Measurements from ENCODE around the gene ZNF555. TPM values are rescaled to one million over a fixed set of nuclear protein-coding genes. Genes with fewer than 3 reads are reported as not detected.
A peak's percentile ranks its signal among the peaks of the same experiment; 100 is the strongest.

Gene ZNF555
- total RNA-seq, 3 donors from 2014 or later (not counting 1 experiment from before 2014, with no cell fraction given), result 2.0 to 4.6 (median 2.9) TPM

DNA sequence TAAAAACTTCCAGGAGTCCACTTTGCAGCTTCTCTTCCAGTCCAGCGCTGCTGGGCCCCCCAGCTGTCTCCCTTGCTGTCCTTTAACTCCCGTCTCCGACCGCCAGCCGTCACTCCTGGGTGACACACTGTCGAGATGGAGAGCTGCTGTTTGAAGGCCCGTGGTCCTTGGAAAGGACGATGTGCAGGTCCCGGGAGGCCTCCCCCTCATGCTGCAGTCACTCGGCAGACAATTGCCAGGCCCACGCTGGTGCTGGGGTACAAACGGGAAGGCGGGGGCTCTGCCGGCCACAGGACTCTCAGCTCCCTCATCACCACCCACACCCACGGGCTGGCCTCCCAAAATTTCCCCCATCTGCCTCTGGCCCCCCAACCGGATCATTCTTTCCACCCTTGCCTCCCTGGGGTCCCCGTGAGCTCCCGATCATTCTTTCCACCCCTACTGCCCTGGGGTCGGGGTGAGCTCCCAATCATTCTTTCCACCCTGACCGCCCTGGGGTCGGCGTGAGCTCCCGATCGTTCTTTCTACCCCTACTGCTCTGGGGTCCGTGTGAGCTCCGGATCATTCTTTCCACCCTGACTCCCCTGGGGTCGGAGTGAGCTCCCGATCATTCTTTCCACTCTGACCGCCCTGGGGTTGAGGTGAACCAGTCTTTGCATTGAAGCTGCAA lies 37.7 kb upstream of the ZNF555 start:
- H3K36me3 Mint-ChIP-seq, result no peaks in the 10 kb centered on the region
- intact Hi-C loops (cut with micrococcal nuclease), result no loop called here
- 96% methylated on average over 29 of the region's 29 CpGs for WGBS (ENCODE audit: insufficient coverage)
- no peak for ATAC-seq
- H3K4me1 ChIP-seq (ENCODE audit: control insufficient read depth, insufficient read depth, low read length), result no peaks in the 10 kb centered on the region
- H3K4me1 Mint-ChIP-seq, result peaks cover 7 to 11% of the 10 kb centered on the region in 2 donors
- TF ChIP-seq, protein P1, sequence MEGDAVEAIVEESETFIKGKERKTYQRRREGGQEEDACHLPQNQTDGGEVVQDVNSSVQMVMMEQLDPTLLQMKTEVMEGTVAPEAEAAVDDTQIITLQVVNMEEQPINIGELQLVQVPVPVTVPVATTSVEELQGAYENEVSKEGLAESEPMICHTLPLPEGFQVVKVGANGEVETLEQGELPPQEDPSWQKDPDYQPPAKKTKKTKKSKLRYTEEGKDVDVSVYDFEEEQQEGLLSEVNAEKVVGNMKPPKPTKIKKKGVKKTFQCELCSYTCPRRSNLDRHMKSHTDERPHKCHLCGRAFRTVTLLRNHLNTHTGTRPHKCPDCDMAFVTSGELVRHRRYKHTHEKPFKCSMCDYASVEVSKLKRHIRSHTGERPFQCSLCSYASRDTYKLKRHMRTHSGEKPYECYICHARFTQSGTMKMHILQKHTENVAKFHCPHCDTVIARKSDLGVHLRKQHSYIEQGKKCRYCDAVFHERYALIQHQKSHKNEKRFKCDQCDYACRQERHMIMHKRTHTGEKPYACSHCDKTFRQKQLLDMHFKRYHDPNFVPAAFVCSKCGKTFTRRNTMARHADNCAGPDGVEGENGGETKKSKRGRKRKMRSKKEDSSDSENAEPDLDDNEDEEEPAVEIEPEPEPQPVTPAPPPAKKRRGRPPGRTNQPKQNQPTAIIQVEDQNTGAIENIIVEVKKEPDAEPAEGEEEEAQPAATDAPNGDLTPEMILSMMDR (IDR thresholded peaks at IDR 0.05), result no peak
- peaks cover 9% of the 10 kb centered on the region for H3K36me3 ChIP-seq (ENCODE audit: control insufficient read depth, insufficient read depth, low read length)
- no peaks in the 10 kb centered on the region for H3K9me3 Mint-ChIP-seq
- H3K27me3 Mint-ChIP-seq (ENCODE audit: low read depth in 2 of 2), result no peaks in the 10 kb centered on the region
- no peak overlapping the region for H3K27ac Mint-ChIP-seq
- no peak for DNase-seq
- H3K27ac ChIP-seq (ENCODE audit: low read length), result no peak overlapping the region
- H3K9me3 ChIP-seq (ENCODE audit: control insufficient read depth, insufficient read depth, low read length), result no peaks in the 10 kb centered on the region
- H3K27me3 ChIP-seq (ENCODE audit: control insufficient read depth, insufficient read depth, low read length), result no peaks in the 10 kb centered on the region
- H3K4me3 Mint-ChIP-seq, result no peak overlapping the region
- no peak overlapping the region for H3K4me3 ChIP-seq (ENCODE audit: low read length)

DNA sequence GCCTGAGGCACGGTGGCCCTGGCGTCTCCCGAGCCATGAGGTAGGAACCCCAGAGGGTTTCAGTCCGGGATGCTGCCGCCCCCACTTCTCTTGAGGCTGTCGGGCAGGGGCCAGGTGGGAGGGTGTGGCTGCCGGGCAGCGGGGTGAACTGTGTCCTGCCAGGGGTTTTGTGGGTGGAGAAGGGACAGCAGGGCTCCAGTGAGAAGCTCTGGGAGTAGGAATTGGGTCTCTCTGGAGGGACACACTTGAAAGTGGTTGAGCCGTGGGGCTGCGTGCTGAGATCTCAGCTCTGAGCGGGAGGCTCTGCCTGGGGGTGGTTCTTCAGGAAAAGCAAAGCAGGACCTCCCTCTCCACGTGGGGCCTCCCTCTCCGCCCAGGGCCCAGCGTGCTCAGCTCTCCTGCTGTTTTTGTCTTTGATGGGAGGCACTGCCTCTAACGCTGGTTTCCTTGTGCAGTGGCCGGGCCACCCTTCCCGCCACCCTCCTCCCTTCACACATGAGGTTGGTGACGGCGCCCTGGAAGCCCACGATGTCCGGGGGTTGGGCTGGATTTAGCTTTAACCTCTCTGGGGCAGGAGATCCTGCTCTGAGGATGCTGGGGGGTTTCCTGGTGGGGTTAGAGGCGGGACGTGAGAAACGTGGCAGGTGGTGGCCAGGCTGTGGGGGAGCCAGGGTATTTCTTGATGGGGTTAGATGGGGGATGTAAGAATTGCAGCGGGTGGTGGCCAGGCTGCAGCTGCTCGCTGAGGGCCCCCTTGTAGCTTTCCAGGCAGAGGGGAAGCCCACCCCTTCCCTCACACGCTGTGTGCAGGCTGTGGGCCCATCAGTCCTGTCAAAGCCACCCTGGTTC lies 36.9 kb upstream of the ZNF555 start:
- ATAC-seq (peak in 1 of 3 donors; percentile 30), DNase-seq (no peak)
- Mint-ChIP-seq H3K27ac (no peak overlapping the region), H3K36me3 (no peaks in the 10 kb centered on the region), H3K4me1 (peaks cover 7 to 11% of the 10 kb centered on the region in 2 donors), H3K27me3 (ENCODE audit: low read depth in 2 of 2) (no peaks in the 10 kb centered on the region), H3K9me3 (no peaks in the 10 kb centered on the region), H3K4me3 (no peak overlapping the region)
- H3K27me3 ChIP-seq (ENCODE audit: control insufficient read depth, insufficient read depth, low read length), result no peaks in the 10 kb centered on the region
- no peak overlapping the region for H3K4me3 ChIP-seq (ENCODE audit: low read length)
- intact Hi-C loops (cut with micrococcal nuclease), result no loop called here
- H3K4me1 ChIP-seq (ENCODE audit: control insufficient read depth, insufficient read depth, low read length), result no peaks in the 10 kb centered on the region
- H3K36me3 ChIP-seq (ENCODE audit: control insufficient read depth, insufficient read depth, low read length), result peaks cover 13% of the 10 kb centered on the region
- TF ChIP-seq, protein P1 (IDR thresholded peaks at IDR 0.05), result no peak
- WGBS (ENCODE audit: insufficient coverage), result 82% methylated on average over 27 of the region's 27 CpGs
- H3K27ac ChIP-seq (ENCODE audit: low read length), result no peak overlapping the region
- H3K9me3 ChIP-seq (ENCODE audit: control insufficient read depth, insufficient read depth, low read length), result no peaks in the 10 kb centered on the region

DNA sequence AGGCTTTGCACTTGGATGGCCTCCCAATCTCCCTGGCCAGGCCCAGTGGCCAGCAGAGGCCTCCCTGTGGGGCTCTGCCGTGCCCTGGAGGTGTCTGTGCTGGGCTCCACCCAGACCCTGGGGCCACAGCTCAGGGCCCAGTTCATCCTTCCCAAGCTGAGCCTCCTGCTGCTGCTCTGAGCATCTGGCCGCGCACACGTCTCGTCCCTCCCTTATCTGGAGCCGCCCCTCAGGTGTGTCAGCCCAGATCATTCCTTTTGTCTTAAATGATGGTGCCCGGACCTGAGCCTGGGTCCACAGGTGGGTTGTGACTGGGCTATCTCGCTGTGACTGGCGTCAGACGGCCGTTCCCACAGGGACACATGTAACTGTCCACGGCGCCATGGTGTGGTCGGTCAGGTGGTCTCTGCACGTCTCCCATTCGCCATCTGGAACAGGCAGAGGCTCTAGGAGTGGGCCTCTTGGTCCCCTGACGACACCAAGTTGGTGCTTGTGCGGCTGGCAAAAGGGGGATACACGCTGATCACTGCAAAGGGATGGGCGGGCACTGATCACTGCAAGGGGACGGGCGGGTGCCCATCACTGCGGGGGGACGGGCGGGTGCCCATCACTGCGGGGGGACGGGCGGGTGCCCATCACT lies 35.9 kb upstream of the ZNF555 start:
- Mint-ChIP-seq H3K4me3 (no peak overlapping the region), H3K27ac (no peak overlapping the region), H3K9me3 (no peaks in the 10 kb centered on the region), H3K4me1 (peaks cover 7 to 11% of the 10 kb centered on the region in 2 donors), H3K27me3 (ENCODE audit: low read depth in 2 of 2) (no peaks in the 10 kb centered on the region), H3K36me3 (no peaks in the 10 kb centered on the region)
- Histone ChIP-seq H3K9me3 (ENCODE audit: control insufficient read depth, insufficient read depth, low read length) (no peaks in the 10 kb centered on the region), H3K27me3 (ENCODE audit: control insufficient read depth, insufficient read depth, low read length) (no peaks in the 10 kb centered on the region), H3K4me1 (ENCODE audit: control insufficient read depth, insufficient read depth, low read length) (no peaks in the 10 kb centered on the region), H3K27ac (ENCODE audit: low read length) (no peak overlapping the region), H3K36me3 (ENCODE audit: control insufficient read depth, insufficient read depth, low read length) (peaks cover 15% of the 10 kb centered on the region), H3K4me3 (ENCODE audit: low read length) (no peak overlapping the region)
- DNase-seq (no peak), ATAC-seq (no peak)
- WGBS (ENCODE audit: insufficient coverage), result 98% methylated on average over 24 of the region's 28 CpGs
- TF ChIP-seq, protein P1 (IDR thresholded peaks at IDR 0.05), result no peak
- intact Hi-C loops (cut with micrococcal nuclease), result no loop called here
